Activated CD8-positive, alpha-beta T cell treated with anti-CD3 and anti-CD28 coated beads for 36 hours (primary cell): ENCODE results near the gene SOX30. TPM values are rescaled to one million over a fixed set of nuclear protein-coding genes. Genes with fewer than 3 reads are reported as not detected.

Experiments used
- ATAC-seq: fragments of 200-7000 bp; cut with Tn5 transposase; one replicate; pipeline ENCODE4 v1.10.0; 2021; ENCODE audit warnings: mild to moderate bottlenecking, moderate library complexity
- CTCF ChIA-PET: fragments of 350-600 bp; sonication (Branson Sonifier 250); formaldehyde crosslinking; loops from one replicate; lab custom pipeline; 2021; ENCODE audit warnings: antibody characterized with exemption; lab: Charles Lee
- POLR2A ChIA-PET: fragments of 350-600 bp; sonication (Branson Sonifier 250); formaldehyde crosslinking; loops from one replicate; lab custom pipeline; 2021; ENCODE audit warnings: antibody characterized with exemption; lab: Charles Lee
- DNase-seq: peaks from one replicate; pipeline ENCODE4 v3.0.0-alpha.2; 2020
- H3K27ac Mint-ChIP-seq: one replicate; pipeline ENCODE4 v1.8.0; 2021; ENCODE audit warnings: mild to moderate bottlenecking, mixed read lengths
- H3K27me3 Mint-ChIP-seq: one replicate; pipeline ENCODE4 v1.8.0; 2021; ENCODE audit warnings: mixed read lengths
- H3K36me3 Mint-ChIP-seq: one replicate; pipeline ENCODE4 v1.8.0; 2021; ENCODE audit warnings: low read depth, mixed read lengths
- H3K4me1 Mint-ChIP-seq: one replicate; pipeline ENCODE4 v1.8.0; 2021; ENCODE audit warnings: low read depth, mixed read lengths
- H3K4me3 Mint-ChIP-seq: one replicate; pipeline ENCODE4 v1.8.0; 2021; ENCODE audit warnings: mild to moderate bottlenecking, moderate library complexity, mixed read lengths
- H3K9me3 Mint-ChIP-seq: one replicate; pipeline ENCODE4 v1.8.0; 2021; ENCODE audit warnings: mixed read lengths
- intact Hi-C: fragments of 100-400 bp; cut with micrococcal nuclease; formaldehyde crosslinking; loops from one replicate; pipeline ENCODE4 v1.10.0; 2022
- total RNA-seq, 2 experiments: library from RNA; stranded (reverse); gene quantifications; one replicate each; pipeline ENCODE4 v1.2.3, GENCODE V29; 2021
- TF ChIP-seq, protein P1 (sequence below): fragments of 200-600 bp; IDR thresholded peaks from one replicate; pipeline ENCODE4 v1.8.0; 2022; ENCODE audit warnings: antibody characterized with exemption, mild to moderate bottlenecking

SOX30 gene
- total RNA-seq, 2 experiments from 2014 or later: 0.11 to 0.16 TPM

GRCh38 chr5:157610990-157611389 lies 41.2 kb downstream of the SOX30 start:
- Mint-ChIP-seq H3K4me3 (no peak overlapping the region), H3K4me1 (peaks cover 44% of the 10 kb centered on the region), H3K36me3 (peaks cover 2% of the 10 kb centered on the region), H3K27ac (no peak overlapping the region), H3K9me3 (peaks cover 2% of the 10 kb centered on the region), H3K27me3 (peaks cover 1% of the 10 kb centered on the region)
- ChIA-PET POLR2A (no interaction called here), CTCF (no interaction called here)
- intact Hi-C loops: no loop called here
- TF ChIP-seq, protein P1, sequence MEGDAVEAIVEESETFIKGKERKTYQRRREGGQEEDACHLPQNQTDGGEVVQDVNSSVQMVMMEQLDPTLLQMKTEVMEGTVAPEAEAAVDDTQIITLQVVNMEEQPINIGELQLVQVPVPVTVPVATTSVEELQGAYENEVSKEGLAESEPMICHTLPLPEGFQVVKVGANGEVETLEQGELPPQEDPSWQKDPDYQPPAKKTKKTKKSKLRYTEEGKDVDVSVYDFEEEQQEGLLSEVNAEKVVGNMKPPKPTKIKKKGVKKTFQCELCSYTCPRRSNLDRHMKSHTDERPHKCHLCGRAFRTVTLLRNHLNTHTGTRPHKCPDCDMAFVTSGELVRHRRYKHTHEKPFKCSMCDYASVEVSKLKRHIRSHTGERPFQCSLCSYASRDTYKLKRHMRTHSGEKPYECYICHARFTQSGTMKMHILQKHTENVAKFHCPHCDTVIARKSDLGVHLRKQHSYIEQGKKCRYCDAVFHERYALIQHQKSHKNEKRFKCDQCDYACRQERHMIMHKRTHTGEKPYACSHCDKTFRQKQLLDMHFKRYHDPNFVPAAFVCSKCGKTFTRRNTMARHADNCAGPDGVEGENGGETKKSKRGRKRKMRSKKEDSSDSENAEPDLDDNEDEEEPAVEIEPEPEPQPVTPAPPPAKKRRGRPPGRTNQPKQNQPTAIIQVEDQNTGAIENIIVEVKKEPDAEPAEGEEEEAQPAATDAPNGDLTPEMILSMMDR: no peak
- DNase-seq: no peak
- no peak for ATAC-seq

DNA sequence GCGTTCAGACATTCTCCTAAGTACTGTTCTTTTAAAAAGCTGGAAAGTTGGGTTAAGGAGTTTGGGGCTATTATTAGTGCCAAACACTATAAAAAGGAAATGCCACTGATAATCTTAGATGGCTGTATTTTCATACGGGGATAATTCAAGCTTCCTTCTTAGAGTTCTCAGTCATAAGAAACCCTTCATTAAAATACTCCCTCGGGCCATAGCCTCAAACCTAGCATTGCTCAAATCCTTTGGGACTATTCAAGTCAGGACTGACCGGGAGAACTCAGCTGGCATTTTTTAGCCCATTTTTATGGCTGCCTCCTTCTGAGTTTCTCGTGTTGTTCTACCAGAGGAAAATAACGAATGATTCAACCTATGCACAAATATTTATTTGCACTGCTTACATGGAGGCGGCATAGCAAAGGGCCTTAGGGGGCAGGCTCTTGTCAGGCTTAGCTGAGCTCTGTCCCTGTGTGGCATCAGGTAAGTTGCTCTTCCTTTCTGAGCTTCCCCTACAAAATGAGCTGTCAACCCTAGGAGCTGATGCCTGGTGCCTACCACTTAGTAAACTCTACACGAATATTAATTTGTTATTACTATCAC lies 43.2 kb downstream of the SOX30 start:
- no peak for ATAC-seq
- intact Hi-C loops: no loop called here
- Mint-ChIP-seq H3K27ac (no peak overlapping the region), H3K4me1 (peaks cover 56% of the 10 kb centered on the region), H3K9me3 (peaks cover 3% of the 10 kb centered on the region), H3K4me3 (no peak overlapping the region), H3K36me3 (peaks cover 3% of the 10 kb centered on the region), H3K27me3 (no peaks in the 10 kb centered on the region)
- no peak for DNase-seq
- TF ChIP-seq, protein P1: no peak
- ChIA-PET CTCF (interaction anchor here (1.7 kb wide), 1 partner anchor 13 kb away, joined by 5 read pairs; no protein-coding TSS in a partner anchor), POLR2A (interaction anchor here (0.9 to 1.8 kb wide), 4 partner anchors 12 to 69 kb away, joined by 3 to 9 read pairs (median 4); no protein-coding TSS in a partner anchor)

DNA sequence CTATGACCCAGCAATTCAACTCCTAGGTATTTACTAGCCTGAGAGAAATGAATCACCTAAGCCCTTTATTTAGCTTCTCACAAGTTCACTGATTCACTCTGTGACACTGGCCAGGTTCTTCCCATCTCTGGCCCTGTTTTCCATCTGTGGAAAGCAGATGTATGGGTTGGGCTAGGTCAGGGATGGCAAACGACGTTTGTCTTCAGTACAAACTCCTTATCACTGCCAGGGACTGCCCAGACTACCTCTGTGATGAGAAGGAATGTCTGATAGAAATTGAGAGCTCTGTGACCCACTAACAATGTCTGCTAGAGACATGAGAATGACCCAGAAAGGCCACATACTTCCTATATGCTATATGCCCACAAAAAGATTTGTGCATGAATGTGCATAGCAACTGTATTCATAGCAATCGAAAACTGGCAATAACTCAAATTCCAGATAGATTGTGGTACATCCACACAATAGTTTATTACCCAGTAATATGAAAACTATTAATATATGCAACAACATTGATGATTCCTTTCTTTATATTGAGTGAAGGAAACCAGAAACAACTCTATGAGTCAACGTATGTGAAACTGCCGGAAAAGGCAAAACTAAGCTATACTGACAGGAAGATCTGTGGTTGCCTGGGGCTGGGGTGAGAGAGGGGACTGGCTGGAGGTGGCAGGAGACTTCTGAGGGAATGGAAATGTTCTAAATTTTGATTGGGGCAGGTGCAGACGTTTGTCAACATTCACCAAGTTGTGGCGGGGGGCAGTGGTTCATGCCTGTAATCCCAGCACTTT lies 44.7 kb downstream of the SOX30 start:
- CTCF ChIA-PET: interaction anchor here (0.6 to 1.7 kb wide), 4 partner anchors 11 to 136 kb away, joined by 3 to 5 read pairs (median 4); partner anchors contain the start of gene SOX30
- Mint-ChIP-seq H3K4me1 (peaks cover 61% of the 10 kb centered on the region), H3K27ac (peak overlapping the region; percentile 94), H3K36me3 (peaks cover 3% of the 10 kb centered on the region), H3K9me3 (peaks cover 5% of the 10 kb centered on the region), H3K4me3 (no peak overlapping the region), H3K27me3 (no peaks in the 10 kb centered on the region)
- DNase-seq: peak; percentile 85
- ATAC-seq: peak; percentile 74
- intact Hi-C loops: loop anchor here (2.0 kb wide), 1 partner anchor 123 kb away; the partner anchor contains the start of gene THG1L
- POLR2A ChIA-PET: interaction anchor here (0.6 to 1.8 kb wide), 7 partner anchors 9 to 123 kb away, joined by 3 to 9 read pairs (median 4); no protein-coding TSS in a partner anchor
- TF ChIP-seq, protein P1: no peak

GRCh38 chr5:157606046-157606445 lies 46.2 kb downstream of the SOX30 start:
- TF ChIP-seq, protein P1: no peak
- DNase-seq: no peak
- H3K4me1 Mint-ChIP-seq: peaks cover 63% of the 10 kb centered on the region
- H3K36me3 Mint-ChIP-seq: peaks cover 3% of the 10 kb centered on the region
- POLR2A ChIA-PET: no interaction called here
- peaks cover 5% of the 10 kb centered on the region for H3K9me3 Mint-ChIP-seq
- ATAC-seq: no peak
- H3K27me3 Mint-ChIP-seq: no peaks in the 10 kb centered on the region
- CTCF ChIA-PET: interaction anchor here (0.9 kb wide), 1 partner anchor 10 kb away, joined by 3 read pairs; no protein-coding TSS in a partner anchor
- no peak overlapping the region for H3K4me3 Mint-ChIP-seq
- H3K27ac Mint-ChIP-seq: peak overlapping the region; percentile 64
- intact Hi-C loops: loop anchor here (2.0 kb wide), 1 partner anchor 125 kb away; the partner anchor contains the start of gene THG1L
